ENCODE measurements around the gene FCRL4.
"Not testable (repeated sequence)": the region's sequence is repeated elsewhere in the genome, so short reads cannot be mapped to it uniquely, and the experiment has no call there.

FCRL4 gene

GRCh38 chr1:157562515-157562914 lies 35.4 kb downstream of the FCRL4 start:
- H3K4me3 ChIP-seq (replicated peaks; ENCODE audit: low read depth, low read length), result no peak overlapping the region
- TF ChIP-seq, protein P1, sequence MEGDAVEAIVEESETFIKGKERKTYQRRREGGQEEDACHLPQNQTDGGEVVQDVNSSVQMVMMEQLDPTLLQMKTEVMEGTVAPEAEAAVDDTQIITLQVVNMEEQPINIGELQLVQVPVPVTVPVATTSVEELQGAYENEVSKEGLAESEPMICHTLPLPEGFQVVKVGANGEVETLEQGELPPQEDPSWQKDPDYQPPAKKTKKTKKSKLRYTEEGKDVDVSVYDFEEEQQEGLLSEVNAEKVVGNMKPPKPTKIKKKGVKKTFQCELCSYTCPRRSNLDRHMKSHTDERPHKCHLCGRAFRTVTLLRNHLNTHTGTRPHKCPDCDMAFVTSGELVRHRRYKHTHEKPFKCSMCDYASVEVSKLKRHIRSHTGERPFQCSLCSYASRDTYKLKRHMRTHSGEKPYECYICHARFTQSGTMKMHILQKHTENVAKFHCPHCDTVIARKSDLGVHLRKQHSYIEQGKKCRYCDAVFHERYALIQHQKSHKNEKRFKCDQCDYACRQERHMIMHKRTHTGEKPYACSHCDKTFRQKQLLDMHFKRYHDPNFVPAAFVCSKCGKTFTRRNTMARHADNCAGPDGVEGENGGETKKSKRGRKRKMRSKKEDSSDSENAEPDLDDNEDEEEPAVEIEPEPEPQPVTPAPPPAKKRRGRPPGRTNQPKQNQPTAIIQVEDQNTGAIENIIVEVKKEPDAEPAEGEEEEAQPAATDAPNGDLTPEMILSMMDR (IDR thresholded peaks at IDR 0.05; ENCODE audit: low read depth, low read length, missing control alignments), result no peak
- no peak for DNase-seq (ENCODE audit: extremely low read depth, low read depth)

GRCh38 chr1:157558119-157558518 lies 39.8 kb downstream of the FCRL4 start:
- H3K4me3 ChIP-seq (replicated peaks; ENCODE audit: low read depth, low read length), result no peak overlapping the region
- no peak for DNase-seq (ENCODE audit: extremely low read depth, low read depth)
- TF ChIP-seq, protein P1 (IDR thresholded peaks at IDR 0.05; ENCODE audit: low read depth, low read length, missing control alignments), result no peak

- no peak within 1 kb of the TSS for H3K4me3 ChIP-seq (replicated peaks; ENCODE audit: low read depth, low read length)
- TF ChIP-seq, protein P1 (IDR thresholded peaks at IDR 0.05; ENCODE audit: low read depth, low read length, missing control alignments), result no peak
- DNase-seq (ENCODE audit: extremely low read depth, low read depth), result no peak
Measured at GRCh38 chr1:157551694-157552693, 45.9 kb downstream of the FCRL4 start, which contains the start of gene FCRL5. Gene FCRL5 (minus strand): TSS chr1:157552515. CDS start chr1:157552362, 153 bp downstream.

DNA sequence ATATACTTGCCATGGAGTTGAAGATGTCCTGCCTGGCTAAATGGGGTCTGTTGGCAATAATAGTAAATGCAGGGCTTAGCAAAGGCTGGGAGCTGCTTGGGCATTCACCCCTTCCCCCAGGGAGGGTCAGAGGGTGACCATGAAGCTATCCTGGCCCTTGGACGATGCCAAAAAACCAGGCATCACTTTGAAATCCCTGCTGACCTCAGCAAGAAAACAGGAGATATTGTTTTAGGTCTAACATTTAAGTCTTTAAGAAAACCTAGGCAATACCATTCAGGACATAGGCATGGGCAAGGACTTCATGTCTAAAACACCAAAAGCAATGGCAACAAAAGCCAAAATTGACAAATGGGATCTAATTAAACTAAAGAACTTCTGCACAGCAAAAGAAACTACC lies 49.8 kb downstream of the FCRL4 start:
- DNase-seq (ENCODE audit: extremely low read depth, low read depth); H3K4me3 ChIP-seq (replicated peaks; ENCODE audit: low read depth, low read length): not testable (repeated sequence)

- H3K4me3 ChIP-seq (replicated peaks; ENCODE audit: low read depth, low read length), result no peak overlapping the region
- TF ChIP-seq, protein P1 (IDR thresholded peaks at IDR 0.05; ENCODE audit: low read depth, low read length, missing control alignments), result no peak
- no peak for DNase-seq (ENCODE audit: extremely low read depth, low read depth)
Measured at GRCh38 chr1:157542676-157543075, 55.2 kb downstream of the FCRL4 start.

- no peak for DNase-seq (ENCODE audit: extremely low read depth, low read depth)
- H3K4me3 ChIP-seq (replicated peaks; ENCODE audit: low read depth, low read length), result no peak overlapping the region
- TF ChIP-seq, protein P1 (IDR thresholded peaks at IDR 0.05; ENCODE audit: low read depth, low read length, missing control alignments), result no peak
Measured at GRCh38 chr1:157540852-157541251, 57.0 kb downstream of the FCRL4 start.

DNA sequence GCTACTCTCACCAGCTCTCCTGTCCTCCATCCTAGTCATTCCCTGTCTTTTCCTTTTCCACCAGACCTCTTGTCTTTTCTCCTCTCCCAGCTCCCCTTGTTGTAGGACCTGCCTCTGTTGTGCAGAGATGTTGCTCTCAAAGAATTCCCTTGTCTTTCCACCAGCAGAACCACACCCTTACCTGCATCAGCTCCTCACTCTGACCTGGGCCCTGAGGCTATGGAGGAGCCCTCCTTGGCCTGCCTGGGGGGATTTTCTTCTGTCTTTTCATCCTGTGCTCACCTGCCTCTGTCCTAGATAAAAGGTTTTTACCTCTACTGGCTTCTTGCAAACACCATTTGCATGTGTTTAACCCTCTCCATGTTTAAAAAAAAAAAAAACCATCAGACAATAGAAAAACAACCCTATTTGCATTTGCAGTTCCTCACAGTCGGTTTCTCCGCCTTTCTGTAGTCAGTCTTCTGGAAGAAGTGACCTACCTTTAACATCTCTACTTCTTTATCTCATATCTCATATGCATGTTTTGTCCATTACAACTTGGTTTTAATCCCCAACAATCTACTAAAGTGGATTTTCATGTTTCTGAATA lies 57.6 kb downstream of the FCRL4 start:
- DNase-seq (ENCODE audit: extremely low read depth, low read depth), result no peak

More for the DNA sequence above, 57.6 kb downstream of the FCRL4 start:
- TF ChIP-seq, protein P1 (IDR thresholded peaks at IDR 0.05; ENCODE audit: low read depth, low read length, missing control alignments), result no peak
- no peak overlapping the region for H3K4me3 ChIP-seq (replicated peaks; ENCODE audit: low read depth, low read length)

All from HFF-Myc (cell line).